RWPE1 (cell line): ENCODE data around the gene MRPL38.

Experiments used
- CTCF ChIA-PET: fragments of 350-600 bp; sonication (Branson Sonifier 250); formaldehyde crosslinking; extraction: SDS; loops from one replicate; lab custom pipeline; 2021; lab: Yijun Ruan, JAX
- POLR2A ChIA-PET: fragments of 400-600 bp; formaldehyde crosslinking; extraction: SDS; loops from one replicate; lab custom pipeline; 2020; ENCODE audit warnings: antibody characterized with exemption; ENCODE audit not compliant: low non-redundant PET; lab: Yijun Ruan, JAX
- DNase-seq: peaks from one replicate; pipeline ENCODE4 v3.0.0; 2012; ENCODE audit warnings: low spot score
- H3K27ac ChIP-seq: fragments of 450-650 bp; 2 replicates; pipeline ENCODE4 v1.5.1; 2017
- TF ChIP-seq, protein P1 (sequence below): fragments of 450-650 bp; conservative IDR thresholded peaks from 2 replicates; pipeline ENCODE4 v1.5.1; 2017; ENCODE audit warnings: low read depth, mild to moderate bottlenecking

Gene MRPL38

GRCh38 chr17:75881678-75882454 is 22.8 kb downstream of the MRPL38 start:
- ChIA-PET CTCF (interaction anchor here (0.7 kb wide), 1 partner anchor 24 kb away, joined by 3 read pairs; no protein-coding TSS in a partner anchor), POLR2A (no interaction called here)
- no peak for DNase-seq
- TF ChIP-seq, protein P1, sequence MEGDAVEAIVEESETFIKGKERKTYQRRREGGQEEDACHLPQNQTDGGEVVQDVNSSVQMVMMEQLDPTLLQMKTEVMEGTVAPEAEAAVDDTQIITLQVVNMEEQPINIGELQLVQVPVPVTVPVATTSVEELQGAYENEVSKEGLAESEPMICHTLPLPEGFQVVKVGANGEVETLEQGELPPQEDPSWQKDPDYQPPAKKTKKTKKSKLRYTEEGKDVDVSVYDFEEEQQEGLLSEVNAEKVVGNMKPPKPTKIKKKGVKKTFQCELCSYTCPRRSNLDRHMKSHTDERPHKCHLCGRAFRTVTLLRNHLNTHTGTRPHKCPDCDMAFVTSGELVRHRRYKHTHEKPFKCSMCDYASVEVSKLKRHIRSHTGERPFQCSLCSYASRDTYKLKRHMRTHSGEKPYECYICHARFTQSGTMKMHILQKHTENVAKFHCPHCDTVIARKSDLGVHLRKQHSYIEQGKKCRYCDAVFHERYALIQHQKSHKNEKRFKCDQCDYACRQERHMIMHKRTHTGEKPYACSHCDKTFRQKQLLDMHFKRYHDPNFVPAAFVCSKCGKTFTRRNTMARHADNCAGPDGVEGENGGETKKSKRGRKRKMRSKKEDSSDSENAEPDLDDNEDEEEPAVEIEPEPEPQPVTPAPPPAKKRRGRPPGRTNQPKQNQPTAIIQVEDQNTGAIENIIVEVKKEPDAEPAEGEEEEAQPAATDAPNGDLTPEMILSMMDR: no peak
- peak overlapping the region; percentile 58 for H3K27ac ChIP-seq

GRCh38 chr17:75880266-75880665 is 24.4 kb downstream of the MRPL38 start:
- ChIA-PET POLR2A (no interaction called here), CTCF (interaction anchor here (0.8 to 2.2 kb wide), 2 partner anchors 35 to 97 kb away, joined by 5 to 6 read pairs; no protein-coding TSS in a partner anchor)
- TF ChIP-seq, protein P1: no peak
- peak overlapping the region; percentile 42 for H3K27ac ChIP-seq
- no peak for DNase-seq

GRCh38 chr17:75878174-75878998 is 26.3 kb downstream of the MRPL38 start, which contains the start of gene TRIM47:
Gene TRIM47 (minus strand): TSS chr17:75878581. CDS start chr17:75878548, 33 bp downstream.
- peak within 1 kb of the TSS; percentile 98 for H3K27ac ChIP-seq
- TF ChIP-seq, protein P1: 0 out of 2 replicates have a peak, but pooled peaks have one; percentile 20
- ChIA-PET CTCF (interaction anchor here (0.7 to 2.2 kb wide), 9 partner anchors 9 to 115 kb away, joined by 3 to 8 read pairs (median 4); partner anchors contain the start of gene TRIM65), POLR2A (interaction anchor here (0.7 kb wide), 2 partner anchors 23 to 98 kb away, joined by 3 read pairs; partner anchors contain the start of gene WBP2)
- peak; percentile 52 for DNase-seq

GRCh38 chr17:75877752-75878173 is 26.9 kb downstream of the MRPL38 start:
- ChIA-PET CTCF (interaction anchor here (0.5 to 1.7 kb wide), 10 partner anchors 12 to 69 kb away, joined by 3 to 8 read pairs (median 4); partner anchors contain the start of genes TRIM65 and UNC13D), POLR2A (interaction anchor here (0.6 to 1.2 kb wide), 3 partner anchors 21 to 101 kb away, joined by 3 to 4 read pairs (median 3); no protein-coding TSS in a partner anchor)
- TF ChIP-seq, protein P1: peak; percentile 73
- H3K27ac ChIP-seq: peak overlapping the region; percentile 98
- DNase-seq: peak; percentile 51

DNA sequence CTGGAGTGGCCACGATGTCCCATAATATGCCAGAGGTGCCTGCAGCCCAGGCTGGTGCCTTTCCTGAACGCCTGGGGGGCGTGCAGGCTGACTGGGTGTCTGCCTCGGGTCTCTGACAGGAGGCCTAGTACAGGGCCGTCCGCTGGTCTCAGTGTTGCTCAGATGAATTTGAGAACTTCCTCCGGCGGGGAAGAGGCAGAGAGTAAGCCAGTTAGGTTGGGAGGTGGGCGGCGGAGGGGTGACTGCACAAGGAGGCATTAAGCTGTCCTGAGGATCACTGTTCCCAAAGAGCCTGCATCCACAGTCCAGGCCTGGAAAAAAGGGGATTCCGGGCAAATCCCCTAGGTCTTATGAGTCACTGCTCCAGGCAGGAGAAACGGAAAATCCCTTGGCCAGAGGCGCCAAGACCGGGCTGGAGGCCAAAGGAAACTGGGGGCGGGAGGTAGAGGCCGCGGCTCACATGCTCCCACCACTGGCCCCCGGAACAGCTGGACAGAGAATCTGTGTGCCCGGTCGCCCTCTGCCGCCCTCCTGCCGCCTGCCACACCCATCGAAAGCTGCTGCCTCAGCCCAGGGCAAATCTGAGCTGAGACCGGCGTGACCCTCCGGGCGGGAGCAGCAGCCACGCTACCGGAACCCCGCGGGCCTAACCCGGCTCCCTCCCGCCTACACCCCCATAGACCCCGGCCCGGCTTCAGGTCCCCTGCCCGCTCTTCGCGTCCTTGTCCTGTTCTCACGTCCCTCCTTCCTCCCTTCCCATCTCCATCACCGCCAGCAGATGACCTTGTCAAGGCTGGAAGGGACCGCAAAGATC is 27.5 kb downstream of the MRPL38 start:
- TF ChIP-seq, protein P1: no peak
- peak overlapping the region; percentile 98 for H3K27ac ChIP-seq
- ChIA-PET POLR2A (interaction anchor here (0.5 to 1.2 kb wide), 4 partner anchors 16 to 100 kb away, joined by 3 to 4 read pairs (median 4); no protein-coding TSS in a partner anchor), CTCF (interaction anchor here (0.5 to 1.7 kb wide), 8 partner anchors 13 to 69 kb away, joined by 3 to 8 read pairs (median 4); partner anchors contain the start of genes TRIM65 and UNC13D)
- DNase-seq: peak; percentile 81
